Endothelial cell of hepatic sinusoid (primary cell): ENCODE data around the gene CXCR5.

ENCODE experiments used
- in situ Hi-C: cut with HindIII; loops from 2 replicates; pipeline ENCODE4 v1.10.0; 2017; ENCODE audit warnings: low sequenced_read_pairs

The CXCR5 gene

GRCh38 chr11:118873804-118874203 lies 9.9 kb upstream of the CXCR5 start:
- in situ Hi-C loops, result no loop called here

- in situ Hi-C loops, result no loop called here
These were observed 7.4 kb upstream of the CXCR5 start for GRCh38 chr11:118876286-118876685.

DNA sequence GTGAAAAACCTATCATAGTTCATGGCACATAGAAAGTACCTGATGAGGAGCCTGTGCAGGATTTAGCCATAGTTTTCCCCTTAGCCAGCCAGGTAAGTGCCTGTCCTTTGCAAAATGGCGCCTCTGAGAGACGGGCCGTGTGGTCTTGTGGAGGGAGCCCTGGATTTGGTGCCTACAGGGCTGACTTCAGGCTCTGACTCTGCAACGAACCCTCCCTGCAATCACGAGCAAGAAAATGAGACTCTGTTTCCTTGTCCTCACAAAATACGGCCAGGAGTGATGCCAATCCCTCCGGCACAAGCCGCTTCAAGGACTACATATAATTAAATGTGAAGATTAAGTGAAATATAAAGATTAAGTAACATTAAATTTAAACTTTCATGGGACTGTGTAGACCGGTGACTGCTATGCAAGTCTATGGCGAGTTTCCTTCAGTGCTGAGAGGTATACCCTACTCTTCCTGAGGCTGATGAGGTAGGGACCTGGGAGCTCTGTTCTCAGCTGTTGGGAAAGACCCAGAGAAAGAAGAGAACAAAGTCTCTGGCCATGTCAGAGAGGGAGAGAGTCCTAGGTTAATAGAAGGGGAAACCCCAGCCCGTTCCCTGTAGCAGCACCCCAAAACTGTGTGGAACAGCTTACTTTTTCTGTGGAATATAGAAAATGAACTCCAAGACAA lies 6.1 kb upstream of the CXCR5 start:
- in situ Hi-C loops, result no loop called here

GRCh38 chr11:118878163-118878563 lies 5.5 kb upstream of the CXCR5 start:
- in situ Hi-C loops, result no loop called here

- in situ Hi-C loops, result no loop called here
These were observed 2.5 kb upstream of the CXCR5 start for GRCh38 chr11:118881228-118881627.

GRCh38 chr11:118882491-118882890 lies 1.2 kb upstream of the CXCR5 start:
- in situ Hi-C loops, result no loop called here

DNA sequence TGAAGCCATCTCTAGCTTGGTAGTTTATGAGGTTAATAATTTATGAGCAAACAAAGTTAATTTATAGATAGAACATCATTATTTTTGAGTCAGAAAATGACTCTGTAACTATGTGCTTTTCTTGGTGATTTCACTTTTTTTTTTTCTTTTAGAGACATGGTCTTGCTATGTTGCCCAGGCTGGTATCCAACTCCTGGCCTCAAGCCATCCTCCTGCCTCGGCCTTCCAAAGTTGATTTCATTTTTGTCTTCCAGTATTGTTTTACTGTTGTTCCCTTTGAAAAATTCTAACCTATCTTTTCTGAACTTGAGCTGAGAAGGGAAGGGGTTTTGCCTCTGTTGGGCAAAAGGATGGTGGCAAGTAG lies 706 bp upstream of the CXCR5 start:
- in situ Hi-C loops, result no loop called here

GRCh38 chr11:118884875-118885274 lies 1.2 kb downstream of the CXCR5 start:
- in situ Hi-C loops, result no loop called here

DNA sequence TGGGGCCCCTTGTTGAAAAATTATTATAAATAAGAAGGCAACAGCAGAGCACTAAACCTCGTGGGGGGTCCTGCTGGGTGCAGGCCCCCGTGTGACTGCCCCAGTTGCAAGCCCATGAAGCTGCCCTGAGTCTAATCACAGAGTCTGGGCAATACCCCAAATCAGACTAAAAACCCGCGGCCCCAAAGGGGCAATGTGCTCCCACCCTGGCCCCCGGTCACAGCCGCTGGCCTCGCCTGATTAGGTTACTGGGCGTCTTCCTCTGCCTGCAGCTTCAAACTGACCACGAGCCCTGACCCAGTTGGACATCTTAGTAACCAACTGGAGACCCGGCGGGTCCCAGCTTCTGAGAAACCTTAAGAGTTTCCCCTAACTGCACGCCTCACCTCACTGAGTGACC lies 1.6 kb downstream of the CXCR5 start:
- in situ Hi-C loops, result no loop called here

- in situ Hi-C loops, result no loop called here
These were observed 2.3 kb downstream of the CXCR5 start for GRCh38 chr11:118885831-118886565.

DNA sequence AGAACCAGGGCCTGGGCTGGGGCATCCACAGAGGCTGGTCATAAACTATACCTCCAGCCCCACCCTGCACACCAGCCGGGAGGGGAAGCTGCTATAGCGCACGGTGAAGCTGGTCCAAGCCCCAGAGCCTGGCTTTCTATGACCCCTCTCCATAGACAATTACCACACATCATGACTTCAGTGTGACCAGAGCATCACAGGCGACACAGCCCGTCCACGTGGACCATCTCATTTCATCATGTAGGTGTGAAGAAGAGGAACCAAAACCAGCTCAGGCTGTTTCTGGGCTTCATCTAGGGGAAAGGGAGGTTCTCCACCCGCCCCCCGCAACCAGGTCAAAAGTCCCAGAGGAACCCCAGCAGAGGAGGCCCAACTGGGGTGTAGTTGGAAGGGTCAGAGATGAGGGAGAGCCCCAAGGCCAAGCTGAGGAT lies 3.0 kb downstream of the CXCR5 start:
- in situ Hi-C loops, result no loop called here

- in situ Hi-C loops, result no loop called here
These were observed 3.5 kb downstream of the CXCR5 start for GRCh38 chr11:118887206-118887605.

- in situ Hi-C loops, result no loop called here
These were observed 4.7 kb downstream of the CXCR5 start for GRCh38 chr11:118888398-118888797.

DNA sequence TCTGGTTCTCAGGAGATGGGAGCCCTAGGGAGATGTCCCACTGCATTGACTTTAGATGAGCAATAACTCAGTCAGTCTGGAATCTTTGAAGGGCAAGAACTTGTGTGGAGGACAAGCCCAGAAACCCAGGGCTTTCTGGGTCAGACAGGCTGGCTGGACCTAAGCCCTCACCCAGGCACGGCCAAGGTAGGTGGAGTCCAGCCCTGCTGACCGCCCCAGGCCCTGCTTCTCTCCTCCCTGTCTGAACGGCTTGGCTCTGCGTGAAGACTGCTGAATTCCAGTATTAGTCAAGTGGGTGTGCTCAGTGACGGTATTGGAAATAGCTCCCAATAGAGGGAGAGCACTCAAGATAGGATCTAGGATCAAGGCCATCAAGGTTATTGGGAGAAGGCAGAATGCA lies 6.1 kb downstream of the CXCR5 start:
- in situ Hi-C loops, result no loop called here

DNA sequence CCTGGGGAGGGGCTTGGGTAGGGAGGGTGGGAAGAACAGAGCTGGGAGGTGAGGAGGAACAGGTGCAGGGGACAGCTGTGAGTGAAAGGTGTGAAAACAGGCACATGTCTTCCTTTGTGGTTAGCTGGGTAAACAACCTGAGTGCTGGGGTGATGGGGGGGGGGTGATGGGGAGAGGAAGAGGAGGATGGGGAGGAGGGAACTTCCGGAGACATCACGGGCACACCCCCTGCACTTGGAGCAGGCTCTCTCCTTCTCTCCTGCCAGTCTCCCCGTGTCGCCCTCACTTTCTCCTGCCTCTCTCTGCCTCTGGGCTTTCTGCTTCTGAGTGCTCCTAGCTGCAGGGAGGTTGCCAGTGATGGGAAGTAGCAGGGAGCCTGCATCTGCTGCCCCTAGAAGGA lies 8.8 kb downstream of the CXCR5 start:
- in situ Hi-C loops, result no loop called here

GRCh38 chr11:118892964-118893363 lies 9.3 kb downstream of the CXCR5 start:
- in situ Hi-C loops, result no loop called here

- in situ Hi-C loops, result no loop called here
These were observed 10.0 kb downstream of the CXCR5 start for GRCh38 chr11:118893662-118894061.

DNA sequence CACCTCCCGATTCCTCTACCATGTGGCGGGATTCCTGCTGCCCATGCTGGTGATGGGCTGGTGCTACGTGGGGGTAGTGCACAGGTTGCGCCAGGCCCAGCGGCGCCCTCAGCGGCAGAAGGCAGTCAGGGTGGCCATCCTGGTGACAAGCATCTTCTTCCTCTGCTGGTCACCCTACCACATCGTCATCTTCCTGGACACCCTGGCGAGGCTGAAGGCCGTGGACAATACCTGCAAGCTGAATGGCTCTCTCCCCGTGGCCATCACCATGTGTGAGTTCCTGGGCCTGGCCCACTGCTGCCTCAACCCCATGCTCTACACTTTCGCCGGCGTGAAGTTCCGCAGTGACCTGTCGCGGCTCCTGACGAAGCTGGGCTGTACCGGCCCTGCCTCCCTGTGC lies 10.5 kb downstream of the CXCR5 start:
- in situ Hi-C loops, result no loop called here

GRCh38 chr11:118895093-118896039 lies 11.7 kb downstream of the CXCR5 start:
- in situ Hi-C loops, result no loop called here

DNA sequence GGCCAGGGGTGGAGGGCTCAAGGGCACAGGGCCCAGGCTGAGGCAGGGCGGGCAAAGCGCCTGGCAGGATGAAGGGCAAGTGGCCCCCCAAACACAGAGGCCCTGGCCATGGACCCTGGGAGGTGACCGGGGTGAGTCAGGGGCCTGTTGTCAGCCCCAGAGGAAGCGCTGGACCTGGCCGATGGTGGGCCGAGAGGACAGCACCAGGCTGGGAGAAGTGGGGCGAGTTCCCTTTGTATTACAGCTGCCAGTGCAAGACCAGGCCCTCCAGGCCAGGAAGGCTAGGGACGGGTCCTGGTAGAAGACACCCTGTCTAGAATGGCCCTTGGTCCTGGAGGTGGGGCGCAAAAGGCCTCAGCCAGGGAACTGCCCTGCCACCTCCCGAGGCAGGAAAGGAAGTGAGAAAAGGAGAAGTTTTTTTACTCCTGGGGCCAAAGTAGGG lies 12.8 kb downstream of the CXCR5 start:
- in situ Hi-C loops, result no loop called here

DNA sequence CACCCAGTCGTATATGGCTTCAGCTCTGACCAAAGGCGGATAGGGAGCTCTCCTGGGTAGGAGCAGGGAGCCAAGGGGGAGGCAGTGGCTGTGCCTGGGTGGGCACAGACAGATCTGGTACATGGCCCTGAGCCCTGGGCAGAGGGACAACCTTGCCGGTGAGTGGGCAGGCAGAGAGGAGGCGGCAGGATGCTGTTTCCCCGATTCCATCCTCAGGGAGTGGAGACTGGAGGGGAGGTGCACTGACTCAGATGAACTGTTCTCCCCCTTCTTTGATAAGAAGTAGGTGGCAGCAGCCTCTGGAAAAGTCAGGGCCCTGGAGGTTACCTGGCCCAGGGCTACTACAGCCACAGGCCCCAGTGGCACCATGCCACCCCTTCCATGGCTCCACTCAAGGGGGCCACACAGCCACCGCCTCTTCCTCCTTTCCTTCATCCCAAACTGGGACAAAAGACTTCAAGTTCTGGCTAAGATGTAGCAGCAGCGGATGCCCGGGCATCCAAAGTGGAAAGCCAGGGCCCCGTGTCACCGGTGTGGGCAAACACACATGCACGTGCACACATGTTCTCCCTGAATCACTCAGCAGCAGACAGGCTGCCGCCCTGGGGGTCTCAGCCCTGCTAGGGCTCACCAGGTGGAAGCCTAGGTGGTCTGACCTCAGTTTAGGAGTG lies 13.4 kb downstream of the CXCR5 start:
- in situ Hi-C loops, result no loop called here
